Measurements from ENCODE around the gene GNB5. TPM values are rescaled to one million over a fixed set of nuclear protein-coding genes. Genes with fewer than 3 reads are reported as not detected.

Gene GNB5
- total RNA-seq, 2 experiments from 2014 or later = 27.9 to 39.5 TPM

GRCh38 chr15:52124270-52124880, 66.8 kb downstream of the GNB5 start:
- peaks cover 6% of the 10 kb centered on the region for H3K4me1 Mint-ChIP-seq
- no peak overlapping the region for H3K4me3 Mint-ChIP-seq
- DNase-seq (no peak), ATAC-seq (peak; percentile 39)
- H3K27me3 Mint-ChIP-seq = no peaks in the 10 kb centered on the region
- no peaks in the 10 kb centered on the region for H3K36me3 Mint-ChIP-seq
- CTCF ChIA-PET = interaction anchor here (1.0 to 1.7 kb wide), 2 partner anchors 16 to 69 kb away, joined by 3 to 4 read pairs; no protein-coding TSS in a partner anchor
- no peaks in the 10 kb centered on the region for H3K9me3 Mint-ChIP-seq (ENCODE audit: low read depth)
- peak overlapping the region; percentile 12 for H3K27ac Mint-ChIP-seq

- Mint-ChIP-seq H3K4me3 (no peak overlapping the region), H3K4me1 (peaks cover 6% of the 10 kb centered on the region), H3K36me3 (no peaks in the 10 kb centered on the region), H3K27ac (no peak overlapping the region), H3K27me3 (no peaks in the 10 kb centered on the region), H3K9me3 (ENCODE audit: low read depth) (no peaks in the 10 kb centered on the region)
- DNase-seq (no peak), ATAC-seq (no peak)
- CTCF ChIA-PET = interaction anchor here (1.1 kb wide), 1 partner anchor 17 kb away, joined by 3 read pairs; no protein-coding TSS in a partner anchor
Observed at GRCh38 chr15:52121896-52122295, 69.3 kb downstream of the GNB5 start.

- H3K4me3 Mint-ChIP-seq = no peak overlapping the region
- H3K9me3 Mint-ChIP-seq (ENCODE audit: low read depth) = no peaks in the 10 kb centered on the region
- H3K36me3 Mint-ChIP-seq = no peaks in the 10 kb centered on the region
- H3K27ac Mint-ChIP-seq = no peak overlapping the region
- CTCF ChIA-PET = no interaction called here
- H3K27me3 Mint-ChIP-seq = no peaks in the 10 kb centered on the region
- peaks cover 6% of the 10 kb centered on the region for H3K4me1 Mint-ChIP-seq
- no peak for DNase-seq
- no peak for ATAC-seq
Observed at GRCh38 chr15:52121006-52121405, 70.2 kb downstream of the GNB5 start.

- CTCF ChIA-PET = no interaction called here
- DNase-seq = no peak
- no peak overlapping the region for H3K4me3 Mint-ChIP-seq
- H3K36me3 Mint-ChIP-seq = no peaks in the 10 kb centered on the region
- peaks cover 6% of the 10 kb centered on the region for H3K4me1 Mint-ChIP-seq
- no peak for ATAC-seq
- H3K27ac Mint-ChIP-seq = no peak overlapping the region
- peaks cover 3% of the 10 kb centered on the region for H3K27me3 Mint-ChIP-seq
- no peaks in the 10 kb centered on the region for H3K9me3 Mint-ChIP-seq (ENCODE audit: low read depth)
Observed at GRCh38 chr15:52120488-52120887, 70.7 kb downstream of the GNB5 start.

- Mint-ChIP-seq H3K36me3 (no peaks in the 10 kb centered on the region), H3K4me3 (no peak overlapping the region), H3K27me3 (peaks cover 11% of the 10 kb centered on the region), H3K4me1 (no peaks in the 10 kb centered on the region), H3K9me3 (ENCODE audit: low read depth) (no peaks in the 10 kb centered on the region), H3K27ac (no peak overlapping the region)
- ATAC-seq (no peak), DNase-seq (no peak)
- CTCF ChIA-PET = no interaction called here
Observed at GRCh38 chr15:52118969-52119749, 72.0 kb downstream of the GNB5 start.

DNA sequence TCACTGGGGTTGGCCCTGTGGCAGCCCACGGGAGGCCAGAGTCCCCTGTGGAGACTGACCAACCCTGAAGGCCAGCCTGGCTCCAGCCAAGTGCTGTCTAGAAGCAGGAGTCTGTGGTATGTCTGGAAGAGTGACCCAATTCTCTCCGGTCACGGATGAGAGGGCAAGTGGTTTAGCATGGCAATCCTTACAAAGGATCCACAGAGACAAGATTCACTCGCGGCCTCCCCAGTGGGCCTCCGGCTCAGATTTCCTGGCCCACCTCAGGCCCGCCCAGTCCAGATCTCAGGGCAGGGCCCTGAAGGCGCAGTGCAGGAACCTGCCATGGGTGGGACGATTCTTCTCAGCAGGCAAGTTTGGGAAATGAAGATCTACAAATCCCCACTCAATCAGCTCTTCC, 73.6 kb downstream of the GNB5 start:
- no peak for ATAC-seq
- no peak for DNase-seq
- Mint-ChIP-seq H3K27ac (no peak overlapping the region), H3K9me3 (ENCODE audit: low read depth) (no peaks in the 10 kb centered on the region), H3K36me3 (no peaks in the 10 kb centered on the region), H3K4me3 (no peak overlapping the region), H3K4me1 (no peaks in the 10 kb centered on the region), H3K27me3 (peaks cover 18% of the 10 kb centered on the region)
- CTCF ChIA-PET = interaction anchor here (1.0 kb wide), 1 partner anchor 17 kb away, joined by 3 read pairs; no protein-coding TSS in a partner anchor

- peaks cover 28% of the 10 kb centered on the region for H3K27me3 Mint-ChIP-seq
- DNase-seq (no peak), ATAC-seq (no peak)
- H3K27ac Mint-ChIP-seq = no peak overlapping the region
- H3K36me3 Mint-ChIP-seq = no peaks in the 10 kb centered on the region
- no peaks in the 10 kb centered on the region for H3K9me3 Mint-ChIP-seq (ENCODE audit: low read depth)
- no peak overlapping the region for H3K4me3 Mint-ChIP-seq
- H3K4me1 Mint-ChIP-seq = no peaks in the 10 kb centered on the region
- CTCF ChIA-PET = interaction anchor here (1.5 kb wide), 1 partner anchor 37 kb away, joined by 4 read pairs; no protein-coding TSS in a partner anchor
Observed at GRCh38 chr15:52115598-52116427, 75.4 kb downstream of the GNB5 start.

DNA sequence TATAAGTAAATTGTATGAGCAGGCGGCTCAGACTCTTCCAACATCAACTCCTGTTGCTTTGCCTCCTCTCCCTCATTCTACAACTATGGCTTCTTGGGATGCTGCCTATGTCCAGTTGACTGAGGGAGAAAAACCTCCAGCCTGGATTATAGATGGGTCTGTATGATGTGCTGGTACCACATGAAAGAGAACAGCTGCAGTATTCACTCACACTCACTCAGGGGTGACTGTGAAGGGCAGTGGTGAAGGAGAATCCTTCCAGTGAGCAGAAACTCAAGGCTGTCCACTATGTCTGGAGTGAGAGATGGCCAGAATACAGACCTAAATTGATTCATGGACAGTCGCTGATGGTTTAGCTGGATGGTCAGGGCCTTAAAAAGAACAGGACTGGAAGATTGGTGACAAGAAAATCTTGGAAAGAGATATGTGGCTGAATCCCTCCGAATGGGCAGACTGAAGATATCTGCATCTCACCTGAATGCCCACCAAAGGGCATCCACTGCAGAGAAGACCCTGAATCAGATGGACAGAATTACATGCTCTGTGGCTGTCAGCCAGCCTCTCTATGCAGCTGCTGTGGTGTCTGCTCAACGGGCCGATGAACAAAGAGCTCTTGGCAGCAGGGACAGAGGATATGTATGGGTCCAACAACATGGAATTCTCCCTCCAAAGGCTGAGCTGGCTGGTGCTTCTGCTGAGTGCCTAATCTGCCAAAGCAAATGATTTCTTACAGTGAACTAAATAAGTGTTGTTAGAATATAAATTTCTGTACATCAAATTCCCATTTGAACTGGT, 76.7 kb downstream of the GNB5 start:
- ATAC-seq = no peak
- peaks cover 37% of the 10 kb centered on the region for H3K27me3 Mint-ChIP-seq
- peaks cover 8% of the 10 kb centered on the region for H3K4me1 Mint-ChIP-seq
- no peaks in the 10 kb centered on the region for H3K9me3 Mint-ChIP-seq (ENCODE audit: low read depth)
- H3K4me3 Mint-ChIP-seq = no peak overlapping the region
- DNase-seq = no peak
- H3K36me3 Mint-ChIP-seq = no peaks in the 10 kb centered on the region
- no peak overlapping the region for H3K27ac Mint-ChIP-seq
- CTCF ChIA-PET = interaction anchor here (1.1 to 1.5 kb wide), 2 partner anchors 36 to 113 kb away, joined by 3 to 4 read pairs; no protein-coding TSS in a partner anchor

GRCh38 chr15:52113708-52114107, 77.5 kb downstream of the GNB5 start:
- no peak overlapping the region for H3K27ac Mint-ChIP-seq

GRCh38 chr15:52113235-52113634, 78.0 kb downstream of the GNB5 start:
- Mint-ChIP-seq H3K4me1 (peaks cover 8% of the 10 kb centered on the region), H3K36me3 (no peaks in the 10 kb centered on the region), H3K9me3 (ENCODE audit: low read depth) (no peaks in the 10 kb centered on the region), H3K27me3 (peaks cover 46% of the 10 kb centered on the region), H3K27ac (no peak overlapping the region), H3K4me3 (no peak overlapping the region)
- CTCF ChIA-PET = interaction anchor here (1.0 to 2.5 kb wide), 3 partner anchors 12 to 114 kb away, joined by 3 to 10 read pairs (median 3); no protein-coding TSS in a partner anchor
- no peak for DNase-seq
- no peak for ATAC-seq

More at GRCh38 chr15:52113708-52114107, 77.5 kb downstream of the GNB5 start:
- Mint-ChIP-seq H3K4me3 (no peak overlapping the region), H3K4me1 (peaks cover 8% of the 10 kb centered on the region), H3K27me3 (peaks cover 42% of the 10 kb centered on the region), H3K36me3 (no peaks in the 10 kb centered on the region), H3K9me3 (ENCODE audit: low read depth) (no peaks in the 10 kb centered on the region)
- no peak for DNase-seq
- ATAC-seq = no peak
- CTCF ChIA-PET = interaction anchor here (1.0 to 1.1 kb wide), 2 partner anchors 12 to 114 kb away, joined by 3 read pairs; no protein-coding TSS in a partner anchor

DNA sequence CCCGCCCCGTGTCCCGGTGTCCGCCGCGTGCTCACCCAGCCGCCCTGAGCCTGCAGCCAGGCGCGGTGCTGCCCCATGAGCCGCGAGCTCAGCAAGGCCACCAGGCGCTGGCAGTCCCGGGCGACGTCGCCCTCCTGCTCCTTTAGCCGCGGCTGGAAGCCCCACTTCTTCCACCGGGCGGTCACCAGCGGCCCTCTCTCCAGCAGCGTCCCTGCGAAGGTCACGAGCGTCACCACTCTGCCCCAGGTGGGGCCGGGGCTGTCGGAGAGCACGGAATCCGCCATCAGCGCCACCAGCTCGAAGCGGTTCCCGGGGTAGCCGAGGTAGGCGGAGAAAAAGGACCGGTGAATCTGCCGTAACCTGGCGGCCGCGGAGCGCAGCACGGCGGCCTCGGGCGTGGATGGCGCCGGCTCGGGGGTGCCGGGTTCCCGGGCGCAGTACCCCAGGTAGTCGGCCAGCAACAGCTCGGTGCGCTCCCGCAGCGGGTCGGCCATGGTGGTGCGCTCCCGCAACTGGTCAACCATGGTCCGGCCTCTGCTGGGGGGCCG, 78.9 kb downstream of the GNB5 start:
- CTCF ChIA-PET = interaction anchor here (1.0 to 2.5 kb wide), 4 partner anchors 15 to 131 kb away, joined by 3 to 10 read pairs (median 4); no protein-coding TSS in a partner anchor
- Mint-ChIP-seq H3K9me3 (ENCODE audit: low read depth) (no peaks in the 10 kb centered on the region), H3K4me1 (peaks cover 8% of the 10 kb centered on the region), H3K27ac (no peak overlapping the region), H3K36me3 (no peaks in the 10 kb centered on the region), H3K27me3 (peaks cover 46% of the 10 kb centered on the region), H3K4me3 (peak overlapping the region; percentile 69)
- ATAC-seq = peak; percentile 82
- DNase-seq = peak; percentile 54

- H3K4me3 Mint-ChIP-seq = peak overlapping the region; percentile 69
- peaks cover 46% of the 10 kb centered on the region for H3K27me3 Mint-ChIP-seq
- DNase-seq (no peak), ATAC-seq (no peak)
- CTCF ChIA-PET = interaction anchor here (1.0 to 2.5 kb wide), 4 partner anchors 14 to 131 kb away, joined by 3 to 10 read pairs (median 4); no protein-coding TSS in a partner anchor
- no peaks in the 10 kb centered on the region for H3K9me3 Mint-ChIP-seq (ENCODE audit: low read depth)
- H3K36me3 Mint-ChIP-seq = no peaks in the 10 kb centered on the region
- peaks cover 8% of the 10 kb centered on the region for H3K4me1 Mint-ChIP-seq
- H3K27ac Mint-ChIP-seq = no peak overlapping the region
Observed at GRCh38 chr15:52111517-52112202, 79.5 kb downstream of the GNB5 start.

Data from activated CD8-positive, alpha-beta memory T cell treated with anti-CD3 and anti-CD28 coated beads, Interleukin-2, amount 10 ng/mL, durations not matched to agents 7 days and 5 days (primary cell).